ENCODE results near the gene GATA2.

DNA sequence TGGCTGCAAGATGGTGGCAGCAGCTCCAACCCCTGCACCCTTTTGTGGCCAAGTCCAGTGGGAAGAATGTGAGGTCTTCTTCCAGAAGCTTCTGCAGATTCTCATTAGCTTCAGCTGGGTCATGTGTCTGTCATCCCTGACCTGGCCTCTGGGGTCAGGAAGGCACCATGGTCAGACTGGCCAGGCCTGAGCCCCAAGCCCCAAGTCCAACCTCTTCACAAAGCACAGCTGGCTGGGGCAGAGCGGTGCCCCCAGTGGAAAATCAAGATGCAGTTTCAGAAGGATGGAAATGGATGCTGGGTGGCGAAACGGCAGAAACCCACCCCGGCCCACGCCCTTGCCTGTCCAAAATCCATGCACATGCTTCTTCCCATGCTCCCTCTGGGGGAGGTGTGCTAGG lies 15.9 kb upstream of the GATA2 start:
- no peak for TF ChIP-seq GATA3 (IDR thresholded peaks at IDR 0.05; ENCODE audit: low read depth, low read length)
- no peak for TF ChIP-seq GATA2 (IDR thresholded peaks at IDR 0.05; ENCODE audit: low read depth, low read length)
